GM10847 (cell line): ENCODE data around the gene OSGEP.

Experiments
- POLR2A ChIP-seq: IDR thresholded peaks from 2 replicates; pipeline ENCODE4 v1.6.1; 2011; ENCODE audit not compliant: insufficient read length; ENCODE audit errors: extremely low read depth

The OSGEP gene

DNA sequence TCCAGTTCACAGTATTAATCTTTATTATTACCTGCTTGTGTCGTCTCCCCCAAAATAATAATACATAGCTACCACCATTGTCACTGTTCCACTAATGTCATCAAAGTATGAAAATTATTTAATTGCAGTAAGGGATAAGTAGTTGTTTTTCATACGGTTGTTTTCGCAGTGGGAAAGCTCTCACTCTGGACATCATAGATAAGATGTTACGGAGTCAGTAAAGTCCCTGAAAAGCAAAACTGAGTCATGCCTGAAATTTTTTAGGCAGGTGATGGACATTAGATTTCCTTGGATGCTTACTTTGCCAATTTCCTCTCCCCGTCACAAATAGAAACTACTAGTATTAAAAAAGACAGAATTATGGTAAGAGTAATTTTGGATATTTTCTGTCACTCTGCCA is 27.8 kb upstream of the OSGEP start:
- TF ChIP-seq POLR2A, result no peak

GRCh38 chr14:20478894-20479293 is 24.3 kb upstream of the OSGEP start:
- no peak for TF ChIP-seq POLR2A

DNA sequence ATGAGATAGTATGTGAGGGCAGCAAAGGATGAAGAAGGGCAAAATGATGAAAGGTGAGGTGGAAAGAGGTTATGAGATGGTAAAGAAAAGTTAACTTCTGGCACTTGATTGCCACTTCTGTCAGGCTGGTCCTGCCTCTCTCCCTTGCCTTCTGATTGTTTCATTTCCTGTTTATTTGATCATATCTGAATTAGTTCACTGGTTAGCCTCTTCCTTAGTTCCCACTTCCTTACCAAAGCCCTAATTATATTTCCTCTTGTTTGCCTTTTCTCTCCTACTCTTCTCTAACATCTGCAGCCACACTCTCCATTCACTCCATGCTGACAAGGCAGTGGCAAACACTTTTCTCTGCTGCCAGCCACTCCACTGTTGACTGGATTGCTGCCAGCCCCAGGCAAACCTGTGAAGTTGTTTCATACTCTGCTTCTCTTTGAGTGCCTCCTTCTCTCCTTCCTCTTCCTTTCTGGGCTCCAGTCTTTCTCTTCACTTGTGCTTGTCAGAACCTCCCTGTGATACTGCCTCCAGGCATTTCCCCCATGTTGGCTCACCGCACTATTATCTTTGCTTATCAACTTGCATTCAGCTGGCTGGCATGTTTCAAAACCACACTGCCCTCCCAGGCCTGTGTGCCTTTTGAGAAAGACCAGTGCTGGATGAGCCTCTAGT is 22.7 kb upstream of the OSGEP start:
- no peak for TF ChIP-seq POLR2A

DNA sequence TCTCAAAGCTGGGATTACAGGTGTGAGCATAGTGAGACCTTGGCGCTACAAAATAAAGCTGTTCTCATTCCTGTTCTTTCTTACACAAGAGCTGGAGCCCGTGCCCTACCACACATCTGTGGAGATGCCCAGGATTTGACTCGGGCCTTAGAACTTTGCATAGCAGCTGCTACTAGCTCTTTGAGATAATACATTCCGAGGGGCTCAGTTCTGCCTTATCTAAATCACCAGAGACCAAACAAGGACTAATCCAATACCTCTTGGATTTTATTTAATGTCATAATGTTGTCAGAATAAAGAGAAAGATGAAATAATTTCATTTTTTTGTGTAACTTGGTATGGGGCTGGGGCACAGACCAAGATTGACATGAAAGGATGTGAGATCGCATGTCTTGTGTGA is 22.2 kb upstream of the OSGEP start:
- TF ChIP-seq POLR2A, result no peak

GRCh38 chr14:20472536-20473169 is 18.0 kb upstream of the OSGEP start:
- TF ChIP-seq POLR2A, result no peak

DNA sequence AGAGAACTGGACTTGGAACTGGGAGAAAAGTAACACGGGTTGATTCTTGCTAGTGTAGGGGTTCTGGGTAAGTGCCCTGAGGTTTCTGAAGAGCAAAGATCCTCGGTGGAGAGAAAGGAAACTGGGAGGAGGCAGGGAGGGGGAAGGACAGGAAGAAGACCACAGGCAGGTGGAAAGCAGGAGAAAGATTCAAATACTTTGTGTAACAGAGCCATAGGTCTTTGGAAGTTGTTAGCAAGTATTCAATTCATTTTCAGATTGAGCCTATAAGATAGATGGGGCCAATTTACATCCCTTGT is 15.9 kb upstream of the OSGEP start:
- TF ChIP-seq POLR2A, result no peak

DNA sequence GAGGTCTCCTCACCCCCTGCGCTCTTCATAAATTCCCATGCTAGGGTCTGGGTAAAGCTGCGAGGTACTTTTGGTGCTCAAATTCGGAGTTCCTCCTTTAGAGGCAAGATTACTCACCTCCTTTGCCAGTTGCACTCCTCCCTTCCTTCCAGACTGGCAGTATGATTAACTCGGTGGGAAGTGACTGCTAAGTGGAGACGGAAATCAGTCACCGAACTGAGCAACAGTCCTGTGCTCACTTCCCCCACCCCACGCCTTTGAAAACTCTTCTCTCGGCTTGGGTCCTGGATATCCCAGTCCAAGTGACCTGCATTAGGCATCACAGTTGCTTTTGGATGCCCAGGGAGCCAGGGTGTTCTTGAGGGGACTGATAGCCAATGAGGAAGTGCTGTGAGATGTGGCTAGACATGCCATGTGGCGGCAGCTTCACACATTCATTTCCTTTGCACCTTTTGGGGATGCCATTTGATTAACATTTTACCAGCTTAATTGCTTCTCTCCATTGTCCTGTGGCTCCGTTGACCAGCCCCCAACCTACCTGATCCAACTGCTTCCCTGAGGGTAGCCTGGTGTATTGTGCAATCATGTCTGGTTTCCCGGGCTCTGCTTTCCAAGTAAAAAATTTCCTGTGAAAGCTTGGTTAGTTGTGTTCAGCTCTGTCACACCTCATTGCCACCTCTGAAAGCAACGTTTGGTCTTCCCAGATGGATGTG is 15.4 kb upstream of the OSGEP start:
- no peak for TF ChIP-seq POLR2A

DNA sequence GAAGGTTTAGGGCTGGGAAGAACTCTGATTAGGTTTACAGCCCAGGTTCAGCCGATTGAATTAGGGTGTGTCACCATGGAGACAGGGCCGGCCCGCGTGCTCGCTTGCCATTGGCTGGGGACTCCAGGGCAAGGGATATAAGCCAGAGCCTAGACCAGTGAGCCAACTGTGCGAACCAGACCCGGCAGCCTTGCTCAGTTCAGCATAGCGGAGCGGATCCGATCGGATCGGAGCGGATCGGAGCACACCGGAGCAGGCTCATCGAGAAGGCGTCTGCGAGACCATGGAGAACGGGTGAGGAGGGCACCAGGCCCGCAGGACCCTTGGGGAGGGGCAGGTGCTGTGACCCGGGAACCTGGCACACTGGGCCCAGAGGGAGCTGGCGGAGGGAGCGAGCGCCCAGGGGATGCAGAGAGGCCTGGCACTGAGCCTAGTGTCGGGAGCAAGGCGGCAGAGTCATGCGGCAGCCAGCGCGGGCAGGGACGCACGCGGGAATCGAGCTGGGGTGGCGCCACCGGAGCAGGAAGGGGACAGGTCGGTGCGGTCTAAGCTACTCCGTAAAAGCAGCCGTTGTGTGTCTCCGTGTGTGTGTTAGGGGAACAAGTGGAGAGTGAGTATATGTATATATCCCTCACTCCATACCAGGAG is 14.8 kb upstream of the OSGEP start, which contains the start of gene PNP:
PNP (plus strand) TSS at position 165 of the 648 bp plus-strand sequence; CDS start at position 284, 119 bp downstream.
- peak; percentile 99 for TF ChIP-seq POLR2A

DNA sequence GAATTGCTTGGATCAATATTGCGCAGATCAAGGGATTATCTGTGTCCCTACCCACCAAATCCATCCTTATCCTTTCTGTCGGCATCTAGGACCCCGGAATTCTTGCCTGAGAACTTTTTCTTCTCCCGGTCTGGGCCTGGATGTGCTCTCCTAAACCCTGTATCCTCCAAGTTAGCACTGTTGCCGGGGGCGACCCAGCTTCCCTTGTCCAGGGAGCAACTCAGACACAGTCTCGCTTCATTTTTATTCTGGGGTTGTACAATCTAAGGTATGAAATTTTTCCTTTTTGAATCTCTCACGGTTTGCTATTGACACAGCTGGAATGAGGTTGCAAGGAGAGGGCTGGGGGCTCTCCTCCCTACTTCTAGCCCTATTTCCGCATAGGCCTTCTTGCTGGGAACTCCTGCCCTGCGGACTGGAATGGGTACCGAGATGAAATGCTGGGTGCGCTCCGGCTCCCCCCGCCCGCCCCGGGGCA is 14.2 kb upstream of the OSGEP start:
- no peak for TF ChIP-seq POLR2A

- TF ChIP-seq POLR2A, result peak; percentile 61
Measured at GRCh38 chr14:20461225-20462141, 6.9 kb upstream of the OSGEP start, which contains the start of gene PIP4P1. Gene PIP4P1, minus strand, starts transcription at chr14:20461434. Its CDS starts 109 bp downstream, at chr14:20461325.

GRCh38 chr14:20460458-20461224 is 6.0 kb upstream of the OSGEP start:
- TF ChIP-seq POLR2A, result no peak

GRCh38 chr14:20458031-20458789 is 3.6 kb upstream of the OSGEP start:
- TF ChIP-seq POLR2A, result no peak

DNA sequence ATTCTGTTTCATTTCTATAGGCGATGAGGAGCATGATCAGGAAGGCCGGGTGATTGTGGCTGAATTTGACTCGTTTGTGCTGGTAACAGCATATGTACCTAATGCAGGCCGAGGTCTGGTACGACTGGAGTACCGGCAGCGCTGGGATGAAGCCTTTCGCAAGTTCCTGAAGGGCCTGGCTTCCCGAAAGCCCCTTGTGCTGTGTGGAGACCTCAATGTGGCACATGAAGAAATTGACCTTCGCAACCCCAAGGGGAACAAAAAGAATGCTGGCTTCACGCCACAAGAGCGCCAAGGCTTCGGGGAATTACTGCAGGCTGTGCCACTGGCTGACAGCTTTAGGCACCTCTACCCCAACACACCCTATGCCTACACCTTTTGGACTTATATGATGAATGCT is 2.4 kb upstream of the OSGEP start:
- TF ChIP-seq POLR2A, result no peak
